Kidney (tissue), 22 donors: Measurements from ENCODE around the gene PROSER3. TPM values are rescaled to one million over a fixed set of nuclear protein-coding genes. Genes with fewer than 3 reads are reported as not detected.
A peak's percentile ranks its signal among the peaks of the same experiment; 100 is the strongest.

Experiments
- DNase-seq, 5 donors: peaks; one replicate each; pipeline ENCODE4 v3.0.0-alpha.2; 2013 to 2020
- FAIRE-seq: peaks from 2 replicates; lab custom pipeline; 2012; peaks lifted over from hg19 to GRCh38; lab: Jason Lieb, UNC
- H3K27ac ChIP-seq, 2 donors: one replicate each; pipeline ENCODE4 v1.7.0; 2013; ENCODE audit warnings: low read depth in 2 of 2, low read length in 2 of 2, inconsistent platforms in 1 of 2
- H3K27me3 ChIP-seq: one replicate; pipeline ENCODE4 v1.7.1; 2013; ENCODE audit warnings: low read length, inconsistent platforms; ENCODE audit not compliant: control insufficient read depth, insufficient read depth
- H3K36me3 ChIP-seq, 3 donors: one replicate each; pipeline versions ENCODE4 v1.7.0 to v1.7.1; 2013; ENCODE audit warnings: low read length in 3 of 3, control low read depth in 1 of 3, inconsistent platforms in 1 of 3; ENCODE audit not compliant: insufficient read depth in 3 of 3, control insufficient read depth in 2 of 3
- H3K4me1 ChIP-seq, 3 donors: one replicate each; pipeline versions ENCODE4 v1.7.0 to v1.7.1; 2013; ENCODE audit warnings: low read length in 3 of 3, inconsistent platforms in 1 of 3, low read depth in 1 of 3; ENCODE audit not compliant: control insufficient read depth in 2 of 3, insufficient read depth in 2 of 3
- H3K4me3 ChIP-seq, 3 donors: one replicate each; pipeline versions ENCODE4 v1.7.0 to v1.8.1; 2013; ENCODE audit warnings: low read length in 3 of 3, control low read depth in 1 of 3, inconsistent platforms in 1 of 3
- H3K9ac ChIP-seq, 3 donors: one replicate each; pipeline versions ENCODE4 v1.7.0 to v1.7.1; 2013; ENCODE audit warnings: low read length in 3 of 3, control low read depth in 1 of 3, inconsistent platforms in 1 of 3
- H3K9me3 ChIP-seq, 3 donors: one replicate each; pipeline versions ENCODE4 v1.7.0 to v1.7.1; 2013; ENCODE audit warnings: low read length in 3 of 3, control low read depth in 1 of 3, inconsistent platforms in 1 of 3; ENCODE audit not compliant: control insufficient read depth in 2 of 3, insufficient read depth in 1 of 3
- intact Hi-C: fragments of 100-400 bp; cut with DNase I; formaldehyde crosslinking; loops from one replicate; pipeline ENCODE4 v1.11.1; 2022
- long read RNA-seq, 10 donors: library from polyadenylated mRNA in 1 of 10; unstranded in 1 of 10; transcript quantifications; one replicate each; pipeline ENCODE4 v2.0.0 and lab custom pipeline, GENCODE V29; 2021 to 2026
- polyA plus RNA-seq: library from polyadenylated mRNA; stranded (reverse); fragments of 350-450 nt; fragmentation: Illumina TruSeq; extraction: RNeasy Lipid Tissue Mini Kit (QIAGEN cat#74804); gene quantifications from one replicate; pipeline ENCODE4 v1.2.3, GENCODE V29; 2014; ENCODE audit warnings: low read depth, low replicate concordance; ENCODE audit not compliant: insufficient read depth
- total RNA-seq: library from RNA; stranded (reverse); fragmentation: NEBNext Ultra II Directional; extraction: Animal tissue kit (Norgen Biotek cat#: 25700); gene quantifications from one replicate; pipeline ENCODE4 v1.2.1, GENCODE V29; 2021
- TF ChIP-seq, protein P1 (sequence below): IDR thresholded peaks from 3 replicates; pipeline ENCODE4 v1.5.1; 2012; ENCODE audit warnings: mild to moderate bottlenecking, moderate library complexity, borderline replicate concordance; ENCODE audit not compliant: insufficient read depth; ENCODE audit errors: extremely low read depth
- donor health status: control.
- donor health status: control.
- donor health status: control.
- donor health status: control.
- donor health status: control.
- donor health status: DM: yes; HTN: yes; CAD: no.
- donor health status: Normal renal cell carcinoma (clear cell type).

Gene PROSER3
- total RNA-seq (34.9 TPM), polyA plus RNA-seq (2.8 TPM)
- long read RNA-seq, donor 1, partial matches to known transcripts, result 0 of 1 reads
- long read RNA-seq, donor 1, other reads (novel, unspliced or antisense), result 0 of 1 reads
- long read RNA-seq, donor 2, partial matches to known transcripts, result 0 of 1 reads
- long read RNA-seq, donor 2, other reads (novel, unspliced or antisense), result 0 of 1 reads
- long read RNA-seq, donor 3, partial matches to known transcripts, result 0 of 1 reads
- long read RNA-seq, donor 3, other reads (novel, unspliced or antisense), result 0 of 1 reads
- long read RNA-seq, donor 4, partial matches to known transcripts, result 0 of 2 reads
- long read RNA-seq, donor 4, other reads (novel, unspliced or antisense), result 0 of 2 reads
- long read RNA-seq, donor 5, result 0 reads
- long read RNA-seq, donor 6, partial matches to known transcripts, result 0 of 2 reads
- long read RNA-seq, donor 6, other reads (novel, unspliced or antisense), result 0 of 2 reads
- long read RNA-seq, donor 7, partial matches to known transcripts, result 1 of 6 reads
- long read RNA-seq, donor 7, other reads (novel, unspliced or antisense), result 5 of 6 reads
- long read RNA-seq, donor 8, partial matches to known transcripts, result 0 of 3 reads
- long read RNA-seq, donor 8, other reads (novel, unspliced or antisense), result 0 of 3 reads
- long read RNA-seq, donor 9, partial matches to known transcripts, result 0 of 2 reads
- long read RNA-seq, donor 9, other reads (novel, unspliced or antisense), result 0 of 2 reads
- long read RNA-seq, donor 10, result 0 reads

DNA sequence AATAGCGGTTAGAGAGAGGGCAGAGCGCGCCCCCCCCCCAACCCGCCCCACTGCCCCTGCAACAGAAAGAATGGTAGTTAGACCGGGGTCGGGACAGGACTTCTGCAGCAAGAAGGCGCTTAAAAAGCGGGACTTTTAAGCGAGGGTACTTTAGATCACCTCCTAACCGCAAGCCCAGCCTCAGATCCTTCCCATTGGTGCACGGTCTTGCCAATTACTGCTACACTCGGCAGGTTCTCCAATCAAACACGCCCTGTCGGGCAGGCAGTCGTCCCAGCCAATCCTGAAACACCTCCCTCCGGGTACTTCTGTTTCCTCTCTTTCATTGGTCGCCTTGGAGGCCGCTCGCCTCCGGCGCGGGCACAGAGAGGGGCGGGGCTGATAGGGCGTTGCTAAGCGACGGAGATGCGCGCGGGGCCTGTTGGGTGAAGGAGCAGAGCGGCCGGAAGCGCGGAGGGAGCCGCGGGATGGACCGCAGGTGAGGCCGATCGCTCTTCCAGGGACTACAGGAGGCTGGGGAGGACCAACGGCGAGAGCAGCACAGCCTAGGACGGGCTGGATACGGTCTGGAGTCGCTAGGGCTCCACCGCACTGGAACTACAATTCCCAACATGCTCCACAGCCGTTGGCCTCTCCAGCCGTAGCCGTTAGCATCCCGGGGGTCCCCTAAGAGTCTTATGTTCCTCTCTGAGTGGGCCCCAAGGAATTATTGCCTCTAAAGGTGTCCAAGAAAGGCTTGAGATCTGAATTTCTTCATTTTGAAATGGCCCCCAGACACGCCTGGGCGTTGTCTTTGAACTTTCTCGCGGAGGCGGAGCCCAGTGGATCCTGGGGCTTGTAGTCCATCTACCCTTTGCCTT is at the start of gene PROSER3:
PROSER3 (plus strand) TSS at position 428 of the 860 bp plus-strand sequence; CDS start at position 468, 40 bp downstream.
- H3K9ac ChIP-seq, result peak within 1 kb of the TSS; percentile 75 to 97 (median 80)

DNA sequence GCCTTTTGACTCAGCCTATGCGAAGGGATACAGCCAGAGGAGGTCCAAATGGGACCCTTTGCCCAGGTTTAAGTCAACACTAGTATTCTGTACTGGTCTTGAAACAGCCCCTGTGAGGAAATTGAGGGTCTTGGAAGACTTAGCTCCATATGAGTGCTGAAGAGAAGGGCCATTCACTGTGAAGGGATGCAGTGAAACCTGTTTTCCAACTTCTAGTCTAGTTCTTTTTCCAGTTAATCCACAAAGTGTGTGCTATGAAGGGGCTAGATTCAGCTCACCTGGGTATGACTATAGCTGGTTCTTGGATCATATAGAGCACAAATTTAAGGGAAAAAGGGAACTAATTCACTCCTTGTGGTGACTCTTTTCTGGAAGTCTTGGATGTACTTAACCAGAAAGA is 49.6 kb upstream of the PROSER3 start:
- Histone ChIP-seq H3K27ac (no peak overlapping the region), H3K36me3 (no peaks in the 10 kb centered on the region), H3K27me3 (no peaks in the 10 kb centered on the region), H3K9ac (no peak overlapping the region), H3K4me1 (no peaks in the 10 kb centered on the region), H3K4me3 (no peak overlapping the region), H3K9me3 (no peaks in the 10 kb centered on the region)
- TF ChIP-seq, protein P1, sequence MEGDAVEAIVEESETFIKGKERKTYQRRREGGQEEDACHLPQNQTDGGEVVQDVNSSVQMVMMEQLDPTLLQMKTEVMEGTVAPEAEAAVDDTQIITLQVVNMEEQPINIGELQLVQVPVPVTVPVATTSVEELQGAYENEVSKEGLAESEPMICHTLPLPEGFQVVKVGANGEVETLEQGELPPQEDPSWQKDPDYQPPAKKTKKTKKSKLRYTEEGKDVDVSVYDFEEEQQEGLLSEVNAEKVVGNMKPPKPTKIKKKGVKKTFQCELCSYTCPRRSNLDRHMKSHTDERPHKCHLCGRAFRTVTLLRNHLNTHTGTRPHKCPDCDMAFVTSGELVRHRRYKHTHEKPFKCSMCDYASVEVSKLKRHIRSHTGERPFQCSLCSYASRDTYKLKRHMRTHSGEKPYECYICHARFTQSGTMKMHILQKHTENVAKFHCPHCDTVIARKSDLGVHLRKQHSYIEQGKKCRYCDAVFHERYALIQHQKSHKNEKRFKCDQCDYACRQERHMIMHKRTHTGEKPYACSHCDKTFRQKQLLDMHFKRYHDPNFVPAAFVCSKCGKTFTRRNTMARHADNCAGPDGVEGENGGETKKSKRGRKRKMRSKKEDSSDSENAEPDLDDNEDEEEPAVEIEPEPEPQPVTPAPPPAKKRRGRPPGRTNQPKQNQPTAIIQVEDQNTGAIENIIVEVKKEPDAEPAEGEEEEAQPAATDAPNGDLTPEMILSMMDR, result no peak
- no peak for FAIRE-seq
- peak in 1 of 5 donors; percentile 25 for DNase-seq
- intact Hi-C loops, result no loop called here

More for the DNA sequence above, at the start of gene PROSER3:
- Histone ChIP-seq H3K4me1 (peaks cover 0 to 8% (median 0%) of the 10 kb centered on the region in 3 donors), H3K27ac (peak within 1 kb of the TSS; percentile 88 to 94), H3K27me3 (no peaks in the 10 kb centered on the region), H3K4me3 (peak within 1 kb of the TSS; percentile 87 to 99 (median 93)), H3K36me3 (peaks cover 0 to 21% (median 10%) of the 10 kb centered on the region in 3 donors), H3K9me3 (no peaks in the 10 kb centered on the region)
- DNase-seq (peak; percentile 99 to 100 (median 99)), FAIRE-seq (peak; percentile 99)
- TF ChIP-seq, protein P1, result no peak
- intact Hi-C loops, result no loop called here

DNA sequence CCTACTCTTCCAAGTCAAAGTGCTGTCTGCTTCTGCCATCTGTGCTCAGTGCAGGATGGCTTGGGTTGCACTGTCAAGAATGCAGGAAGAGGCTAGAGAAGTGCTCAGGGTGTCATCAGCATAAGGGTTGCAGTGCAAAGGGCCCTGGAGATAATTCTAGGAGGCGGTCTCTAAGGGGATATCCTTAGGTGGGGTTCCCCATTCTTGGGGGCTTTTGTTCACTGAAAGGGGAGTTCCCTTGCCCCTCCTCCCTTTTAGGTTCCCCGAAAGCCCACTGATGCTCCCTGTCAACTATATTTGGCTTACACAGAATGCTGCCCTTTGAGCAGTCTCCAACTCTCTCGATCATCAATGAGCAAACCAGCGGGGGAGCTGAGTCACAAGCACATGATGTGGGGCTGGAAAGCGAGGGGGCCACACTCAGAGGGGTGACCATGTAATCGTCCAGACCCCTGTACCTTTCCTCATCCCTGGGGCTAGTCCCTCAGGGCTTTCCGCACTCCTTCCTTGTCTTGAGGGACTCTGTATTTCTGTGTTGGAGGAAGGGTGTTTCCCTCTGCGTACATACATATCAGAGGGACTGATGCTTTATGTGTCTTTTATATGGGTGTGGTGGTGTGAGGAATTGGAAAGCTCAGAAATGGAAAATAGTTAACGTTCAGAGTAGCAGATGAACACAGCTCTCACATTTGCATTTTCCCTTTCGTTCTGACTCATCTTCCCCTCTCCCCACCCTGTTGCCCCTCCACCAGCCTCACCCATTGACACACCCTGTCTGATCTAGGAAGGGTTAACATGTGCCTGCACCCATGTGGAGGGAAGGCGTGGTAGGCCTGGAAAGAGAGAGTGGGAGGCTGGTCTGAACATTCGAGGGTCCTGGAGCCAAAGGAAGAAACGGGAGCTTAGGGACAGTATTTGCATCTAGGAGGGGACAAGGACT is 46.9 kb upstream of the PROSER3 start:
- H3K4me3 ChIP-seq, result no peak overlapping the region
- no peak overlapping the region for H3K9ac ChIP-seq
- H3K9me3 ChIP-seq, result no peaks in the 10 kb centered on the region
- TF ChIP-seq, protein P1, result no peak
- DNase-seq (no peak), FAIRE-seq (no peak)
- H3K27me3 ChIP-seq, result no peaks in the 10 kb centered on the region
- H3K4me1 ChIP-seq, result peaks cover 0 to 5% (median 0%) of the 10 kb centered on the region in 3 donors
- no peak overlapping the region for H3K27ac ChIP-seq
- intact Hi-C loops, result no loop called here
- no peaks in the 10 kb centered on the region for H3K36me3 ChIP-seq
